Osteoblast (primary cell): ENCODE data around the gene GDPD5. TPM values are rescaled to one million over a fixed set of nuclear protein-coding genes. Genes with fewer than 3 reads are reported as not detected.
A peak's percentile ranks its signal among the peaks of the same experiment; 100 is the strongest.

Source experiments
- DNase-seq: peaks from one replicate; pipeline ENCODE4 v3.0.0; 2011; ENCODE audit warnings: low spot score, mixed read lengths; ENCODE audit not compliant: insufficient read length; ENCODE audit errors: missing footprints
- H2AFZ ChIP-seq: 2 replicates; pipeline ENCODE4 v1.6.0; 2011; ENCODE audit warnings: mild to moderate bottlenecking, low read length
- H3K27ac ChIP-seq: 2 replicates; pipeline ENCODE4 v1.5.1; 2011; ENCODE audit warnings: mild to moderate bottlenecking, low read depth, low read length, moderate library complexity
- H3K27me3 ChIP-seq: 2 replicates; pipeline ENCODE4 v1.6.0; 2012; ENCODE audit warnings: mild to moderate bottlenecking, control low read depth, inconsistent platforms, low read length, moderate library complexity; ENCODE audit not compliant: insufficient read depth
- H3K36me3 ChIP-seq: 2 replicates; pipeline ENCODE4 v1.5.1; 2011; ENCODE audit warnings: mild to moderate bottlenecking, low read length, control low read depth, moderate library complexity; ENCODE audit not compliant: insufficient read depth
- H3K4me1 ChIP-seq: 2 replicates; pipeline ENCODE4 v1.5.1; 2011; ENCODE audit warnings: mild to moderate bottlenecking, low read length, control low read depth, moderate library complexity; ENCODE audit not compliant: insufficient read depth
- H3K4me2 ChIP-seq: 2 replicates; pipeline ENCODE4 v1.6.0; 2011; ENCODE audit warnings: mild to moderate bottlenecking, low read length; ENCODE audit not compliant: insufficient read depth
- H3K4me3 ChIP-seq: fragments of 200-600 bp; sonication (generic); 3 replicates; pipeline ENCODE4 v1.5.1; 2012; ENCODE audit warnings: mild to moderate bottlenecking, low read length, inconsistent platforms; ENCODE audit not compliant: insufficient read depth
- H3K79me2 ChIP-seq: 2 replicates; pipeline ENCODE4 v1.6.0; 2012; ENCODE audit warnings: mild to moderate bottlenecking, low read length, control low read depth, inconsistent platforms; ENCODE audit not compliant: insufficient read depth
- H3K9me3 ChIP-seq: 2 replicates; pipeline ENCODE4 v1.5.1; 2011; ENCODE audit warnings: low read depth, low read length, control low read depth
- H4K20me1 ChIP-seq: 2 replicates; pipeline ENCODE4 v1.6.0; 2012; ENCODE audit warnings: mild to moderate bottlenecking, low read length, control low read depth; ENCODE audit not compliant: insufficient read depth
- small RNA-seq: library from RNA; depleted of rRNA; stranded (forward); fragments of <200 nt; gene quantifications from one replicate; pipeline ENCODE3, GENCODE V24; 2012
- total RNA-seq: library from RNA; depleted of rRNA; stranded (reverse); fragments of >200 nt; gene quantifications from 2 replicates; pipeline ENCODE4 v1.2.3, GENCODE V29; 2012
- TF ChIP-seq, protein P1 (sequence below): IDR thresholded peaks from 2 replicates; pipeline ENCODE4 v1.5.1; 2011; ENCODE audit warnings: mild to moderate bottlenecking, low read depth, low read length, moderate library complexity; ENCODE audit errors: extremely low read depth

Gene GDPD5
- total RNA-seq, 1 donor: 13.4 TPM

DNA sequence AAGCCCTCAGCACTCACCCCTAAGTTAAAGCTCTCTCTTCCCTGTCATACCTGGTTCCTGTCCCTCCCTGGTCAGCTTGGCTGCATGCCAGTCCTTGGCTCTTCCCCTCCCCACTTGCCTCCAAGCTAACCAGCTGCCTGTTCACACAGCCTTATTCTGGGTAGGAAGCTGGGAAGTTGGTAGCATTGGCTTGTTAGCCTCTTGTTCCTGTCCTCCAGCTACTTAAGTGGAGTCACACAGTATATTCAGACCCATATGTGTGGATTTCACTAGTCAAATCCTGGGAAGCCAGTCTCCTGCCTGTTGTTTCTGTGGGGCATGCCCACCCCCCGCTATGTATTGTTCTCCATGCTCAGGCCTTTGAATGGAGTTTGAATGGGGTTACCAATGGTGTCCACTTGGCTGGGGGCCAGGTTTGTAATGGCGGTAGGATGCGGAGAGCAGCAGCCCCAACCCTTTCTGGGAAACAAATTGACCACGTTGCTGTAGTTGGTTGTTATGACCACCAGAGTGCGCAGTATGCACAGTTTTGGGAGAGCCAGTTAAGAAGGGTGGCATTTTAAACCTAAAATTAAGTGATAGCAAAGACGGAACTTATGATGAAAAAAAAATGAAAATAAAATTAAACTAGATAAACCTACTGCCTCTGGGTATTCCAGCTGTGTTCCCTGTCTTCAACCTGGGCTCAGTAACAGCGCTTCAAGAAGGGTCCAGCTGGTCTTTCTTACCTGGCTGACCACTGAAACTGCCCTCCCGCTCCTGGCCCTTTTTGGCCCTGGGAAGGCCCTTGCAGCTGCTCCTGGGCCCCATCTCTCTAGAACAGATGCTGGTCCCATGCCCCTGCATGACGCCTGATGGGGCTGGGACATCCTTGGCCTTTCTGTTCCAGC is 137.1 kb downstream of the GDPD5 start:
- H3K4me1 ChIP-seq: peaks cover 18% of the 10 kb centered on the region
- H3K79me2 ChIP-seq: no peaks in the 10 kb centered on the region
- TF ChIP-seq, protein P1, sequence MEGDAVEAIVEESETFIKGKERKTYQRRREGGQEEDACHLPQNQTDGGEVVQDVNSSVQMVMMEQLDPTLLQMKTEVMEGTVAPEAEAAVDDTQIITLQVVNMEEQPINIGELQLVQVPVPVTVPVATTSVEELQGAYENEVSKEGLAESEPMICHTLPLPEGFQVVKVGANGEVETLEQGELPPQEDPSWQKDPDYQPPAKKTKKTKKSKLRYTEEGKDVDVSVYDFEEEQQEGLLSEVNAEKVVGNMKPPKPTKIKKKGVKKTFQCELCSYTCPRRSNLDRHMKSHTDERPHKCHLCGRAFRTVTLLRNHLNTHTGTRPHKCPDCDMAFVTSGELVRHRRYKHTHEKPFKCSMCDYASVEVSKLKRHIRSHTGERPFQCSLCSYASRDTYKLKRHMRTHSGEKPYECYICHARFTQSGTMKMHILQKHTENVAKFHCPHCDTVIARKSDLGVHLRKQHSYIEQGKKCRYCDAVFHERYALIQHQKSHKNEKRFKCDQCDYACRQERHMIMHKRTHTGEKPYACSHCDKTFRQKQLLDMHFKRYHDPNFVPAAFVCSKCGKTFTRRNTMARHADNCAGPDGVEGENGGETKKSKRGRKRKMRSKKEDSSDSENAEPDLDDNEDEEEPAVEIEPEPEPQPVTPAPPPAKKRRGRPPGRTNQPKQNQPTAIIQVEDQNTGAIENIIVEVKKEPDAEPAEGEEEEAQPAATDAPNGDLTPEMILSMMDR: peak; percentile 89
- no peaks in the 10 kb centered on the region for H3K36me3 ChIP-seq
- H3K27me3 ChIP-seq: no peaks in the 10 kb centered on the region
- H3K27ac ChIP-seq: no peak overlapping the region
- H2AFZ ChIP-seq: peak overlapping the region; percentile 44
- H3K9me3 ChIP-seq: no peaks in the 10 kb centered on the region
- no peaks in the 10 kb centered on the region for H4K20me1 ChIP-seq
- no peak overlapping the region for H3K4me3 ChIP-seq
- DNase-seq: no peak
- no peak overlapping the region for H3K4me2 ChIP-seq

DNA sequence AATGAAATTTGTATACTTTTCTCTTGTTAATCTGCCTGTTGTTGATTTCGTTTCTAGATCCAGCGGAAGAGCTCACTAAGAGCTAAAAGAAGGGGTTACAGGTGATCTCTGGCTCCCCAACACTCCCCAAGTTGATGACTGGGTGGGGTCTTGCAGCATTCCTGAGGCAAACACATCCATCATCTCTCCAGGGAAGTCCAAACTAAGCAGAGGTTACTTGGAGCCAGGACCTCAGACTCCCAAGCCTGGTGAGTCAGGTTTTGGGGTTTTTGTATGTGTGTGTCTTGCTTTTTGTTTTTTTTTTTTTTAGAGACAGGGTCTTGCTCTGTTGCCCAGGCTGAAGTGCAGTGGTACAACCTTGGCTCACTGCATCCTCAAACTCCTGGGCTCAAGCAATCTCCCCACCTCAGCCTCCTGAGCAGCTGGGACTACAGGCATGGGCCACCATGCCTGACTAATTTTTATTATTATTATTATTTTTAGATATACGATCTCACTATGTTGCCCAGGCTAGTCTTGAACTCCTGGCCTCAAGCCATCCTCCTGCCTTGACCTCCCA is 137.9 kb downstream of the GDPD5 start:
- no peak overlapping the region for H3K4me2 ChIP-seq
- no peaks in the 10 kb centered on the region for H3K79me2 ChIP-seq
- H2AFZ ChIP-seq: no peak overlapping the region
- H3K27ac ChIP-seq: no peak overlapping the region
- H3K4me3 ChIP-seq: no peak overlapping the region
- H3K36me3 ChIP-seq: no peaks in the 10 kb centered on the region
- H3K9me3 ChIP-seq: no peaks in the 10 kb centered on the region
- peaks cover 18% of the 10 kb centered on the region for H3K4me1 ChIP-seq
- no peaks in the 10 kb centered on the region for H3K27me3 ChIP-seq
- H4K20me1 ChIP-seq: no peaks in the 10 kb centered on the region
- TF ChIP-seq, protein P1: no peak
- no peak for DNase-seq

DNA sequence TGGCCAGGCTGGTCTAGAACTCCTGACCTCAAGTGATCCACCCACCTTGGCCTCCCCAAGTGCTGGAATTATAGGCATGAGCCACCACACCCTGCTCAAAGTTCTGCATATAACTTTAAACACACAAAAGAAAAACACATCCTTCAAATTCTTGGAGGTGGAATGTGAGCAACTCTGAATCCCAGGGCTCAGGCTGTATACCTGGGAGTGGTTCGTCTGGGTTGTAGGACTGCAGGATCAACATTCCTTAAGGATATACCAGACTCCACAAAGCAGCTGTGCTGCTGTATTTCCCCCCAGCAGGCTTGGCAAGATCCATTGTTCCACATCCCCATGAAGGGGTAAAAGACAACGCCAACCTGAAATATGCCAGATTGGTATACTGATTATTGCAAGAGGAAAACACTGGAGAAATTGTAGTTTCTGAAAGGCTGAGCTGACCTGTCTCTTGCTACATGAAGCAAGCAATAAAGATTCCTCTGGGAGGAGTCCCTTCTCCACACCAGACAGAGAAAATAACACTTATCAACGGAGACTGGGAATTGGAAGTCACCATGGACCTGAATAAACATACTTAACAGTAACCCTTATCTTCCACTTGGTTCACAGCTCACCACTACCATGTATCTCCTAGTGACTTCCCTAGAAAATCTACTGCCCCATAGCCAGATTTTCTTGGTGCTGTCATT is 138.7 kb downstream of the GDPD5 start:
- Histone ChIP-seq H3K9me3 (no peaks in the 10 kb centered on the region), H3K4me3 (no peak overlapping the region), H3K79me2 (no peaks in the 10 kb centered on the region), H3K36me3 (no peaks in the 10 kb centered on the region), H2AFZ (no peak overlapping the region), H4K20me1 (no peaks in the 10 kb centered on the region), H3K4me2 (no peak overlapping the region), H3K27ac (no peak overlapping the region), H3K4me1 (peaks cover 18% of the 10 kb centered on the region), H3K27me3 (no peaks in the 10 kb centered on the region)
- no peak for DNase-seq
- TF ChIP-seq, protein P1: no peak

Small RNAs within 50 kb of the gene (small RNA-seq; reads per million reads assigned to genes)
- gene SNORD15A (not detected), gene SNORD15B (3,212 reads per million, percentile 99 among the genes with 10 or more reads in this experiment)

Other genes with a start within 250 kb of the GDPD5 start
- 14.5 and 19.4 TPM in 2 replicates for gene ARRB1, start 174.3 kb downstream of the GDPD5 start, total RNA-seq
- gene RPS3, start 126.4 kb downstream of the GDPD5 start, total RNA-seq: 1,511 and 1,512 TPM in 2 replicates
- gene KLHL35, start 92.7 kb downstream of the GDPD5 start, total RNA-seq: 2.4 and 4.3 TPM in 2 replicates
- 1,145 and 1,318 TPM in 2 replicates for gene SERPINH1, start 36.3 kb upstream of the GDPD5 start, total RNA-seq
- gene MAP6, start 143.1 kb upstream of the GDPD5 start, total RNA-seq: 0.72 and 1.5 TPM in 2 replicates
- not detected in 2 replicates for gene MOGAT2, start 191.9 kb upstream of the GDPD5 start, total RNA-seq
- 2.9 and 3.6 TPM in 2 replicates for gene DGAT2, start 242.8 kb upstream of the GDPD5 start, total RNA-seq